HCT116 (cell line): ENCODE results near the gene RUNX2. TPM values are rescaled to one million over a fixed set of nuclear protein-coding genes. Genes with fewer than 3 reads are reported as not detected.

Experiments used
- ATAC-seq: fragments of 200-7000 bp; cut with Tn5 transposase; 2 replicates; pipeline ENCODE4 v1.9.1; 2020; ENCODE audit warnings: mild to moderate bottlenecking, moderate library complexity
- BruUV-seq: library from RNA; stranded (reverse); fragments of 400-500 nt; replicated peaks from 2 replicates; lab custom pipeline; 2021; lab: Mats Ljungman, UMichigan
- CTCF ChIA-PET: fragments of 300-600 bp; sonication (Branson Sonifier 250); formaldehyde crosslinking; loops from one replicate; lab custom pipeline; 2021; ENCODE audit warnings: antibody characterized with exemption; lab: Charles Lee
- POLR2A ChIA-PET: fragments of 300-600, 350-600 bp; sonication (Branson Sonifier 250); formaldehyde crosslinking; loops from one replicate; lab custom pipeline; 2021; ENCODE audit warnings: antibody characterized with exemption; lab: Charles Lee
- RAD21 ChIA-PET, 2 experiments: fragments of 300-600 bp; sonication (Branson Sonifier 250); formaldehyde crosslinking; loops; one replicate each; lab custom pipeline; 2023; ENCODE audit warnings: low total read pairs in 2 of 2; ENCODE audit not compliant: uncharacterized antibody in 2 of 2, unreplicated experiment in 2 of 2, low non-redundant PET in 1 of 2; lab: Charles Lee
- DNase-seq: peaks from one replicate; pipeline ENCODE4 v3.0.0-alpha.2; 2010; ENCODE audit warnings: low read depth, low spot score
- H2AFZ ChIP-seq: fragments of 200-600 bp; shearing (Covaris generic), sonication (generic); 2 replicates; pipeline ENCODE4 v1.6.1; 2017; ENCODE audit warnings: low read depth, mixed run types, mixed read lengths, antibody characterized with exemption, low read length; ENCODE audit not compliant: poor library complexity, severe bottlenecking
- H3K27ac ChIP-seq: 2 replicates; pipeline ENCODE4 v1.5.1; 2012; ENCODE audit warnings: low read depth, low read length
- H3K27me3 ChIP-seq: fragments of 200-600 bp; sonication (generic); 2 replicates; pipeline ENCODE4 v1.6.1; 2016; ENCODE audit warnings: mixed run types, low read length, mixed read lengths; ENCODE audit not compliant: insufficient read depth
- H3K36me3 ChIP-seq, 2 experiments: fragments of 200-500 bp in 1 of 2; fragments of 200-600 bp in 1 of 2; sonication (Bioruptor generic) in 1 of 2; sonication (generic) in 1 of 2; 2 replicates each; pipeline versions ENCODE4 v1.5.1 to v1.6.1; 2014 to 2016; ENCODE audit warnings: low read length in 2 of 2, inconsistent platforms in 1 of 2, mixed read lengths in 1 of 2, mixed run types in 1 of 2; ENCODE audit not compliant: insufficient read depth in 2 of 2, control insufficient read depth in 1 of 2
- H3K4me1 ChIP-seq, 2 experiments: fragments of 200-600 bp in 1 of 2; sonication (generic) in 1 of 2; 2 replicates each; pipeline versions ENCODE4 v1.5.1 to v1.6.1; 2012 to 2017; ENCODE audit warnings: low read length in 2 of 2, inconsistent platforms in 1 of 2, mild to moderate bottlenecking in 1 of 2, mixed read lengths in 1 of 2, mixed run types in 1 of 2, moderate library complexity in 1 of 2; ENCODE audit not compliant: insufficient read depth in 2 of 2, control insufficient read depth in 1 of 2
- H3K4me2 ChIP-seq: fragments of 200-600 bp; sonication (generic); 2 replicates; pipeline ENCODE4 v1.6.1; 2017; ENCODE audit warnings: mixed run types, low read length, mixed read lengths
- H3K4me3 ChIP-seq, 2 experiments: fragments of 200-600 bp in 1 of 2; sonication (generic) in 1 of 2; replicated peaks in 1 of 2; 2 replicates each; pipeline ENCODE4 v1.5.1; 2011 to 2016; ENCODE audit warnings: low read length in 2 of 2, control low read depth in 1 of 2, low read depth in 1 of 2, mild to moderate bottlenecking in 1 of 2, mixed read lengths in 1 of 2, mixed run types in 1 of 2
- H3K79me2 ChIP-seq: fragments of 200-600 bp; sonication (generic); 2 replicates; pipeline ENCODE4 v1.6.1; 2017; ENCODE audit warnings: mild to moderate bottlenecking, mixed run types, low read length, moderate library complexity, mixed read lengths; ENCODE audit not compliant: insufficient read depth
- H3K9ac ChIP-seq: fragments of 200-600 bp; sonication (generic); 2 replicates; pipeline ENCODE4 v1.6.1; 2016; ENCODE audit warnings: low read length, mixed read lengths
- H3K9me2 ChIP-seq: fragments of 200-600 bp; sonication (generic), shearing (Covaris generic); 2 replicates; pipeline ENCODE4 v1.6.1; 2017; ENCODE audit warnings: mixed run types, mild to moderate bottlenecking, moderate library complexity; ENCODE audit not compliant: insufficient read depth
- H3K9me3 ChIP-seq, 2 experiments: fragments of 200-500 bp in 1 of 2; fragments of 200-600 bp in 1 of 2; sonication (Bioruptor generic) in 1 of 2; sonication (generic) in 1 of 2; 2 replicates each; pipeline ENCODE4 v1.6.1; 2014 to 2017; ENCODE audit warnings: low read length in 2 of 2, mixed read lengths in 2 of 2, inconsistent platforms in 1 of 2, low read depth in 1 of 2, mild to moderate bottlenecking in 1 of 2, mixed run types in 1 of 2, moderate library complexity in 1 of 2; ENCODE audit not compliant: control insufficient read depth in 1 of 2, insufficient read depth in 1 of 2
- H4K20me1 ChIP-seq: fragments of 200-600 bp; sonication (generic), shearing (Covaris generic); 2 replicates; pipeline ENCODE4 v1.6.1; 2017; ENCODE audit warnings: mixed run types, mild to moderate bottlenecking, moderate library complexity; ENCODE audit not compliant: insufficient read depth
- ATF3 ChIP-seq: IDR thresholded peaks from 2 replicates; pipeline ENCODE4 v1.6.1; 2012
- CEBPB ChIP-seq: IDR thresholded peaks from 2 replicates; pipeline ENCODE4 v1.6.1; 2012; ENCODE audit warnings: low read depth
- EZH2 ChIP-seq: fragments of 200-600 bp; sonication (generic); IDR thresholded peaks from 2 replicates; pipeline ENCODE4 v1.6.1; 2017; ENCODE audit warnings: antibody characterized with exemption, mixed run types
- EZH2phosphoT487 ChIP-seq: fragments of 200-600 bp; IDR thresholded peaks from 2 replicates; pipeline ENCODE4 v1.6.1; 2018; ENCODE audit warnings: antibody characterized with exemption, borderline replicate concordance
- JUND ChIP-seq: IDR thresholded peaks from 2 replicates; pipeline ENCODE4 v1.6.1; 2012
- POLR2A ChIP-seq: IDR thresholded peaks from 2 replicates; pipeline ENCODE4 v1.7.0; 2011; ENCODE audit warnings: borderline replicate concordance; ENCODE audit not compliant: insufficient read depth, insufficient read length; ENCODE audit errors: extremely low read depth
- POLR2AphosphoS5 ChIP-seq: IDR thresholded peaks from 2 replicates; pipeline ENCODE4 v1.6.1; 2011; ENCODE audit warnings: mild to moderate bottlenecking, low read depth, low read length, moderate library complexity
- RAD21 ChIP-seq: IDR thresholded peaks from 2 replicates; pipeline ENCODE4 v1.6.1; 2012; ENCODE audit warnings: low read depth, mild to moderate bottlenecking
- REST ChIP-seq: IDR thresholded peaks from 2 replicates; pipeline ENCODE4 v1.6.1; 2012; ENCODE audit warnings: low read depth
- SP1 ChIP-seq: IDR thresholded peaks from 2 replicates; pipeline ENCODE4 v1.6.1; 2012; ENCODE audit warnings: low read depth
- TCF7L2 ChIP-seq: IDR thresholded peaks from 2 replicates; pipeline ENCODE4 v1.7.0; 2011; ENCODE audit warnings: borderline replicate concordance, inconsistent platforms; ENCODE audit not compliant: insufficient read depth, insufficient read length; ENCODE audit errors: extremely low read depth
- YY1 ChIP-seq: IDR thresholded peaks from 2 replicates; pipeline ENCODE4 v1.6.1; 2011; ENCODE audit warnings: low read length, low read depth, moderate library complexity, mild to moderate bottlenecking; ENCODE audit not compliant: insufficient replicate concordance; ENCODE audit errors: extremely low read depth
- intact Hi-C: fragments of 100-400 bp; cut with micrococcal nuclease; formaldehyde crosslinking; loops from 2 replicates; pipeline ENCODE4 v1.10.0; 2022
- total RNA-seq: library from RNA; stranded (reverse); gene quantifications from one replicate; pipeline ENCODE4 v1.2.1, GENCODE V29; 2021; ENCODE audit not compliant: unreplicated experiment
- TF ChIP-seq, protein P1 (sequence below): IDR thresholded peaks from 2 replicates; pipeline ENCODE4 v1.6.1; 2011; ENCODE audit warnings: mild to moderate bottlenecking, low read length, moderate library complexity; ENCODE audit not compliant: insufficient replicate concordance; ENCODE audit errors: extremely low read depth

Gene RUNX2
- total RNA-seq, 1 experiment from 2014 or later = 1.1 TPM

DNA sequence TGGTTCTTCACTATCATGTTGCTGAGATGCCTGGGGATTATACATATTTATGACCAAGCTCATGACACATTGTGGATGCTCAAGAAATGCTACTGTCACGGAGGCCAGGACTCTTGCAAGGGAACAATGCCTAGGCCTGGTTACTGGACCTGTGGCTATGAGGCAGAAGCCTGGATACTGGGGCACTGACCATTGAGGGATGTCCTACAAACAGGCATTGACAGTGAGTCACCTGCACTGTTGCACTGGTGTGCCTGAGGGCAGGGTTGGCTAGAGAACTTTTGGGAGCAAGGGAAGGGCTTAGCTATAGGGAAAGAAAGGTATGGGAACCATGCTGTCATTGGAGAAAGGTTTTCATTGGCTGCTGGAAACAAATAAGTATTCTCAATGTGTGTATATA is 362.7 kb downstream of the RUNX2 start:
- CTCF ChIA-PET = no interaction called here
- DNase-seq (no peak), ATAC-seq (no peak)
- intact Hi-C loops = no loop called here
- POLR2A ChIA-PET = no interaction called here
- no peaks in the 10 kb centered on the region for H3K27me3 ChIP-seq
- H2AFZ ChIP-seq = no peak overlapping the region
- RAD21 ChIA-PET = no interaction called here
- H3K36me3 ChIP-seq = no peaks in the 10 kb centered on the region
- H3K4me1 ChIP-seq = no peaks in the 10 kb centered on the region
- H3K9me3 ChIP-seq = no peaks in the 10 kb centered on the region
- no peaks in the 10 kb centered on the region for H4K20me1 ChIP-seq
- H3K9ac ChIP-seq = no peak overlapping the region
- TF ChIP-seq YY1 = no peak
- no peak for TF ChIP-seq SP1
- TF ChIP-seq RAD21 = no peak
- no peak for TF ChIP-seq REST
- H3K79me2 ChIP-seq = no peaks in the 10 kb centered on the region
- H3K27ac ChIP-seq = no peak overlapping the region
- no peak overlapping the region for H3K4me3 ChIP-seq
- no TSS peak for BruUV-seq
- H3K4me2 ChIP-seq = no peak overlapping the region
- H3K9me2 ChIP-seq = no peaks in the 10 kb centered on the region

DNA sequence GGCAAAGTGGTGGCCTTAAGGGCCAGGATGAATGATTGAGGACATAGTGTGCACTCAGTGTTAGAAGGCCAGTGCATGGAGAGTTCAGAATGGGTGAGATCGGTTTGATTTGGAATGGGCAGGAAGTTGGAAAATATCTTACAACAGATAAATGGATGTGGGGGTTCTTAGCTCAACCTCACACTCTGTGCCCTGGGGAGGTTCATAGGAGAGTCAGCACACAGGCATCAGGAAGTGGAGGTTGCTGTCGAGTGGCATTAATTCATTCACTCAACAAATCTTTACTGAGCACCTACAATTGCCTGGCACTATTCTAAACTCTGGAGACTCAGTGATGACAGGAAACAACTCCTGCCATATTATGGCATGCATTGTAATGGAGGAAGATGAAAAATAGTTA is 363.3 kb downstream of the RUNX2 start:
- Histone ChIP-seq H3K27ac (no peak overlapping the region), H3K4me3 (no peak overlapping the region), H3K79me2 (no peaks in the 10 kb centered on the region), H2AFZ (no peak overlapping the region), H3K4me1 (peaks cover 0 to 3% of the 10 kb centered on the region in 2 experiments; a peak in 2 of 4 replicates), H3K9me3 (no peaks in the 10 kb centered on the region), H3K36me3 (no peaks in the 10 kb centered on the region), H3K4me2 (no peak overlapping the region), H4K20me1 (no peaks in the 10 kb centered on the region), H3K9me2 (no peaks in the 10 kb centered on the region), H3K9ac (no peak overlapping the region), H3K27me3 (no peaks in the 10 kb centered on the region)
- POLR2A ChIA-PET = no interaction called here
- ATAC-seq (no peak), DNase-seq (no peak)
- no TSS peak for BruUV-seq
- RAD21 ChIA-PET = interaction anchor here in 1 of 2 experiments (0.6 kb wide), 1 partner anchor 232 kb away, joined by 3 read pairs; no protein-coding TSS in a partner anchor
- CTCF ChIA-PET = no interaction called here
- intact Hi-C loops = no loop called here
- TF ChIP-seq ATF3 = no peak
- TF ChIP-seq JUND = no peak
- no peak for TF ChIP-seq CEBPB
- TF ChIP-seq POLR2A = no peak
- TF ChIP-seq SP1 = no peak
- no peak for TF ChIP-seq EZH2
- no peak for TF ChIP-seq RAD21
- no peak for TF ChIP-seq TCF7L2
- TF ChIP-seq, protein P1, sequence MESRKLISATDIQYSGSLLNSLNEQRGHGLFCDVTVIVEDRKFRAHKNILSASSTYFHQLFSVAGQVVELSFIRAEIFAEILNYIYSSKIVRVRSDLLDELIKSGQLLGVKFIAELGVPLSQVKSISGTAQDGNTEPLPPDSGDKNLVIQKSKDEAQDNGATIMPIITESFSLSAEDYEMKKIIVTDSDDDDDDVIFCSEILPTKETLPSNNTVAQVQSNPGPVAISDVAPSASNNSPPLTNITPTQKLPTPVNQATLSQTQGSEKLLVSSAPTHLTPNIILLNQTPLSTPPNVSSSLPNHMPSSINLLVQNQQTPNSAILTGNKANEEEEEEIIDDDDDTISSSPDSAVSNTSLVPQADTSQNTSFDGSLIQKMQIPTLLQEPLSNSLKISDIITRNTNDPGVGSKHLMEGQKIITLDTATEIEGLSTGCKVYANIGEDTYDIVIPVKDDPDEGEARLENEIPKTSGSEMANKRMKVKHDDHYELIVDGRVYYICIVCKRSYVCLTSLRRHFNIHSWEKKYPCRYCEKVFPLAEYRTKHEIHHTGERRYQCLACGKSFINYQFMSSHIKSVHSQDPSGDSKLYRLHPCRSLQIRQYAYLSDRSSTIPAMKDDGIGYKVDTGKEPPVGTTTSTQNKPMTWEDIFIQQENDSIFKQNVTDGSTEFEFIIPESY = no peak
- no peak for TF ChIP-seq EZH2phosphoT487
- no peak for TF ChIP-seq POLR2AphosphoS5
- TF ChIP-seq, all 23 proteins: peak for 0
